HEK293 (cell line): ENCODE data around the gene PCDHGA9.

Experiments used
- CTCF ChIP-seq: fragments of 450-650 bp; formaldehyde crosslinking; IDR thresholded peaks from 2 replicates; pipeline ENCODE4 v1.5.1; 2016; ENCODE audit warnings: missing biosample characterization, missing genetic modification characterization
- ZNF169 ChIP-seq: fragments of 450-650 bp; formaldehyde crosslinking; IDR thresholded peaks from 2 replicates; pipeline ENCODE4 v1.5.1; 2016; ENCODE audit warnings: missing biosample characterization, missing genetic modification characterization
- ZNF423 ChIP-seq: fragments of 450-650 bp; formaldehyde crosslinking; IDR thresholded peaks from 2 replicates; pipeline ENCODE4 v1.5.1; 2016; ENCODE audit warnings: missing biosample characterization, missing genetic modification characterization
- ZNF488 ChIP-seq: fragments of 450-650 bp; formaldehyde crosslinking; IDR thresholded peaks from 2 replicates; pipeline ENCODE4 v1.5.1; 2016; ENCODE audit warnings: missing biosample characterization, missing genetic modification characterization
- ZSCAN16 ChIP-seq: fragments of 450-650 bp; formaldehyde crosslinking; IDR thresholded peaks from 2 replicates; pipeline ENCODE4 v1.5.1; 2016; ENCODE audit warnings: missing biosample characterization, missing genetic modification characterization

GRCh38 chr5:141402553-141403243 is at the start of gene PCDHGA9:
- TF ChIP-seq ZNF169 (tag by site-specific recombination): no peak
- no peak for TF ChIP-seq ZNF488
- TF ChIP-seq ZNF423 (tag by site-specific recombination): no peak
- no peak for TF ChIP-seq ZSCAN16
- TF ChIP-seq CTCF (tag by site-specific recombination): no peak
